GM12878 (cell line): ENCODE measurements around the gene ART3. TPM values are rescaled to one million over a fixed set of nuclear protein-coding genes. Genes with fewer than 3 reads are reported as not detected.

Experiments
- ATAC-seq: fragments of 200-7000 bp; cut with Tn5 transposase; 3 replicates; pipeline ENCODE4 v1.9.1; 2020; ENCODE audit warnings: mild to moderate bottlenecking, moderate library complexity
- BruUV-seq: library from RNA; stranded (reverse); fragments of 400-500 nt; replicated peaks from 2 replicates; lab custom pipeline; 2021; lab: Mats Ljungman, UMichigan
- CTCF ChIA-PET: fragments of 300-600 bp; sonication (Branson Sonifier 250); formaldehyde crosslinking; extraction: SDS; loops from one replicate; lab custom pipeline; 2021; ENCODE audit warnings: inconsistent platforms; lab: Yijun Ruan, JAX
- POLR2A ChIA-PET: fragments of 350-600 bp; formaldehyde crosslinking; extraction: SDS; loops from one replicate; lab custom pipeline; 2021; ENCODE audit warnings: inconsistent platforms; lab: Charles Lee
- RAD21 ChIA-PET: fragments of 300-600 bp; sonication (Branson Sonifier 250); formaldehyde crosslinking; loops from one replicate; lab custom pipeline; 2023; ENCODE audit warnings: antibody characterized with exemption; ENCODE audit not compliant: unreplicated experiment; lab: Charles Lee
- SMC1A ChIA-PET: fragments of 300-600 bp; sonication (Branson Sonifier 250); formaldehyde crosslinking; loops from one replicate; lab custom pipeline; 2023; ENCODE audit not compliant: unreplicated experiment, uncharacterized antibody; lab: Charles Lee
- DNase-seq: peaks from one replicate; pipeline ENCODE4 v3.0.0-alpha.2; 2011; ENCODE audit warnings: low read depth, low spot score
- FAIRE-seq: peaks from 3 replicates; lab custom pipeline; 2011; peaks lifted over from hg19 to GRCh38; lab: Jason Lieb, UNC
- H2AFZ ChIP-seq: 2 replicates; pipeline ENCODE4 v1.6.0; 2011; ENCODE audit warnings: low read depth, low read length, control low read depth; ENCODE audit not compliant: control insufficient read depth
- H3K27ac ChIP-seq: 2 replicates; pipeline ENCODE4 v1.5.1; 2011; ENCODE audit warnings: control low read depth; ENCODE audit not compliant: control insufficient read depth, insufficient read depth
- H3K27me3 ChIP-seq, 2 experiments: replicated peaks in 1 of 2; 2 replicates each; pipeline versions ENCODE4 v1.6.0 to v1.6.1; 2011; ENCODE audit warnings: low read length in 1 of 2; ENCODE audit not compliant: control insufficient read depth in 2 of 2, insufficient read depth in 2 of 2
- H3K36me3 ChIP-seq, 2 experiments: 2 replicates each; pipeline ENCODE4 v1.5.1; 2011; ENCODE audit warnings: low read length in 1 of 2; ENCODE audit not compliant: control insufficient read depth in 2 of 2, insufficient read depth in 2 of 2
- H3K4me1 ChIP-seq: 2 replicates; pipeline ENCODE4 v1.6.1; 2011; ENCODE audit warnings: mild to moderate bottlenecking, low read length, moderate library complexity, mixed read lengths; ENCODE audit not compliant: control insufficient read depth, insufficient read depth
- H3K4me2 ChIP-seq: 2 replicates; pipeline ENCODE4 v1.6.0; 2011; ENCODE audit warnings: control low read depth; ENCODE audit not compliant: control insufficient read depth, insufficient read depth
- H3K4me3 ChIP-seq: fragments of 200-600 bp; sonication (generic); 2 replicates; pipeline ENCODE4 v1.5.1; 2016
- H3K79me2 ChIP-seq: 2 replicates; pipeline ENCODE4 v1.6.0; 2011; ENCODE audit warnings: low read length; ENCODE audit not compliant: control insufficient read depth, insufficient read depth
- H3K9ac ChIP-seq: 2 replicates; pipeline ENCODE4 v1.8.0; 2011; ENCODE audit warnings: low read length, control low read depth, mixed read lengths; ENCODE audit not compliant: control insufficient read depth, insufficient read depth
- H3K9me3 ChIP-seq: replicated peaks from 3 replicates; pipeline ENCODE4 v1.5.1; 2011; ENCODE audit warnings: mild to moderate bottlenecking, low read length; ENCODE audit not compliant: control insufficient read depth, insufficient read depth
- H4K20me1 ChIP-seq: 2 replicates; pipeline ENCODE4 v1.6.0; 2011; ENCODE audit not compliant: control insufficient read depth, insufficient read depth
- EZH2 ChIP-seq: IDR thresholded peaks from 2 replicates; pipeline ENCODE4 v1.6.1; 2012; ENCODE audit warnings: low read depth, mild to moderate bottlenecking, control low read depth, inconsistent platforms, low read length, borderline replicate concordance; ENCODE audit not compliant: control insufficient read depth
- HDGF ChIP-seq: fragments of 450-650 bp; IDR thresholded peaks from 2 replicates; pipeline ENCODE4 v1.6.1; 2016; ENCODE audit warnings: antibody characterized with exemption
- MTA3 ChIP-seq: IDR thresholded peaks from 2 replicates; pipeline ENCODE4 v1.6.1; 2012; ENCODE audit warnings: low read length, inconsistent platforms, borderline replicate concordance
- MYC ChIP-seq: IDR thresholded peaks from 2 replicates; pipeline ENCODE4 v1.6.1; 2011; ENCODE audit warnings: mild to moderate bottlenecking, low read length, moderate library complexity, inconsistent platforms; ENCODE audit not compliant: insufficient read depth, insufficient replicate concordance, insufficient read length, severe bottlenecking
- NFXL1 ChIP-seq: fragments of 450-650 bp; IDR thresholded peaks from 2 replicates; pipeline ENCODE4 v1.6.1; 2017; ENCODE audit warnings: antibody characterized with exemption, mild to moderate bottlenecking, borderline replicate concordance
- PAX5 ChIP-seq: IDR thresholded peaks from 2 replicates; pipeline ENCODE4 v1.6.1; 2011; ENCODE audit warnings: low read depth, low read length, borderline replicate concordance
- RUNX3 ChIP-seq: IDR thresholded peaks from 2 replicates; pipeline ENCODE4 v1.6.1; 2012; ENCODE audit warnings: low read length, inconsistent platforms
- WGBS: methylation state at CpG from one replicate; pipeline ENCODE4 v1.1.6; 2016; ENCODE audit warnings: low lambda C conversion rate; ENCODE audit not compliant: insufficient replicate concordance, insufficient coverage; ENCODE audit errors: missing lambda C conversion rate; 5-methylcytosine and 5-hydroxymethylcytosine counted together
- in situ Hi-C: fragments of 300-500 bp; cut with MboI; formaldehyde crosslinking; loops from 9 replicates; pipeline ENCODE4 v1.14.3; 2018; ENCODE audit warnings: mixed read lengths
- intact Hi-C: fragments of 100-400 bp; cut with micrococcal nuclease; formaldehyde crosslinking; loops from one replicate; pipeline ENCODE4 v1.14.2; 2022; ENCODE audit not compliant: unreplicated experiment
- polyA plus RNA-seq, 11 experiments: library from polyadenylated mRNA; depleted of rRNA in 4 of 11; unstranded in 6 of 11; stranded (reverse) in 5 of 11; fragments of >200 nt; fragmentation: Nextera tagmentation in 4 of 11; fragmentation: Illumina TruSeq in 1 of 11; extraction: Ambion mirVana in 4 of 11; extraction: Trizol in 1 of 11; gene quantifications; 1 replicate in 1 of 11; 2 replicates in 10 of 11; pipeline versions ENCODE4 v1.2.1 to v1.2.3, GENCODE V29; 2011 to 2016; ENCODE audit warnings: inconsistent platforms in 2 of 11, missing spikeins in 2 of 11, low read depth in 1 of 11
- total RNA-seq, 4 experiments: library from RNA; depleted of rRNA in 3 of 4; stranded (reverse); fragments of >200 nt in 3 of 4; fragmentation: Illumina TruSeq in 1 of 4; extraction: Trizol in 1 of 4; gene quantifications; 2 replicates each; pipeline versions ENCODE4 v1.2.1 to v1.2.3, GENCODE V29; 2013 to 2021

The ART3 gene
- total and polyA plus RNA-seq, 10 of the 15 experiments (the other 5 are each of a cell fraction or from before 2014, with no cell fraction given) = 0.18 to 0.50 (median 0.26) TPM; not detected in 6

GRCh38 chr4:76035141-76035540 lies 39.4 kb upstream of the ART3 start:
- H3K79me2 ChIP-seq = no peaks in the 10 kb centered on the region
- H3K9ac ChIP-seq = no peak overlapping the region
- ChIA-PET CTCF (interaction anchor here (0.8 to 3.9 kb wide), 3 partner anchors 19 to 39 kb away, joined by 3 to 20 read pairs (median 3); no protein-coding TSS in a partner anchor), RAD21 (no interaction called here), SMC1A (interaction anchor here (1.0 to 3.3 kb wide), 3 partner anchors 15 to 39 kb away, joined by 3 to 13 read pairs (median 7); no protein-coding TSS in a partner anchor), POLR2A (no interaction called here)
- FAIRE-seq = peak; percentile 13
- H3K27me3 ChIP-seq = no peaks in the 10 kb centered on the region; a peak in 1 of 4 replicates
- no peak for DNase-seq
- peak; percentile 50 for ATAC-seq
- no peaks in the 10 kb centered on the region for H4K20me1 ChIP-seq
- intact Hi-C loops (no loop called here), in situ Hi-C loops (no loop called here)
- no peaks in the 10 kb centered on the region for H3K4me1 ChIP-seq
- no peak overlapping the region for H3K4me3 ChIP-seq
- no TSS peak for BruUV-seq
- no peak overlapping the region; the same call in 1 of the 2 replicates for H3K4me2 ChIP-seq
- H3K27ac ChIP-seq = no peak overlapping the region
- WGBS = 17% methylated on average over 3 of the region's 3 CpGs
- no peaks in the 10 kb centered on the region for H3K36me3 ChIP-seq
- no peak overlapping the region for H2AFZ ChIP-seq
- TF ChIP-seq HDGF (no peak), MTA3 (no peak), NFXL1 (no peak), EZH2 (no peak), RUNX3 (peak; percentile 47), MYC (no peak), PAX5 (no peak)
- H3K9me3 ChIP-seq = no peaks in the 10 kb centered on the region
